GM18868 (cell line): ENCODE results near the gene SENP3.
"Not testable (repeated sequence)": the region's sequence is repeated elsewhere in the genome, so short reads cannot be mapped to it uniquely, and the experiment has no call there.

Source experiments
- ATAC-seq: cut with Tn5 transposase; IDR thresholded peaks from one replicate; pipeline ENCODE4 v1.9.1; 2021; ENCODE audit warnings: mild to moderate bottlenecking, moderate library complexity; ENCODE audit not compliant: unreplicated experiment

SENP3 gene

GRCh38 chr17:7591596-7591995 is 29.9 kb downstream of the SENP3 start:
- ATAC-seq: no peak

DNA sequence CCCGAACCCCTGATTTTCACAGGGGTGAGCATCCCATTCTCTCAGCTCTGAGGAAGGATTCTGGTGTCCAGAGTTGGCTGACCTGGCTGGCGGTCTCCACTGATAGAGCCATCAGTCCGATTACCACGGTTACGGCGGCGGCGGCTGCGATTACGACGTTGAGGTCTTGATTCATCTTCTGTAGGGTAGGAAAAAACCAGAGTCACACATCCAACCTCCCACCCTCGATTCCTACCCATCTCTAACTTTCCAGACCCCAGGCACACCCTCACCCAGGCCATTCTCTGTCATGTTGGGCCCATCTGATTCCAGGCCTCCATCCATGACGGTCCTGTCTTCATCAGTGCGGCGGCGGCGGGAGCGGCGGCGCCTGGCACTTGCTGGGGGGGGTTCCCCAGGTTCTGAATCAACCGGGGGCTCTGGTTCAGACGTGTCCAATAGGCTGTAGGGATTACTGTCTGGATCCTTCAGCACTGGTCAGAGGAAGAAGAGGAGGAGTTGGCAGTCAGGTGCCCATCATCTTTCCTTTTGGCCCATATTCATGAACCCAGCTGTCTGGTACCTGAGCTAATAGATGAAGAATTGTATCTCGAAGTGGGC is 30.8 kb downstream of the SENP3 start:
- ATAC-seq: no peak

DNA sequence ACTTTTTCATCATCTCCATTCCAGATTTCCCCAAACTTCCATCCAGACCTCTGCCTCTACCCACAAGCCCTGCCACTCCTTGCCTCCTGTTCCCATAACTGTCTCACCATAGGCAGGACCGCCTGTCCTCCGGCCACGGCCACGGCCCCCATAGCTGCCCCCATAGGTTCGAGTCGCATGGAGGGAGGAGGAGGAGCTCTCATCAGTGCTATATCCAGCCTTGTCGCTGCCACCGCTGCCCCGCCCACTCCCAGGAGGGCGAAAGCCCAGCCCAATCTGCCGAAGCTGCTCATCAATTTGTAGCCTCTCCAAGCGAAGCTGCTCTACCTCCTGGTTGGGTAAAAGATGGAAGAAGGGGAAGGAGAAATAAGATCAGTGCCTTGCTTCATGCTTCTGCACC is 31.6 kb downstream of the SENP3 start:
- ATAC-seq: no peak

DNA sequence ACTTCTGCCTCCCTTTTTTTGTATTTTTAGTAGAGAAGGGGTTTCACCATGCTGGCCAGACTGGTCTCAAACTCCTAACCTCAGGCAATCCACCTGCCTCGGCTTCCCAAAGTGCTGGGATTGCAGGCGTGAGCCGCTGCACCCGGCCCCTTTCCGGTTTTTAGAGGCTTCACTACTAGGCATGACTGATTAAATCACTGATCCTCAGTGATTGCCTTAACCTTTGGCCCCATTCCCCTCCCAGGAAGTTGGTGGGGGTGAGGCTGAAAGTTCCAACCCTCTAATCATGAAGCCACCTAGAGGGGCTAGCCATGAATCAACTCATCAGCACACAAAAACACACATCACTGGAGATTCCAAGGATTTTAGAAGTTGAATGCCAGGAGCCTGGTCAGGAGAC is 35.8 kb downstream of the SENP3 start:
- not testable (repeated sequence) for ATAC-seq

- ATAC-seq: no peak
Measured at GRCh38 chr17:7606280-7606679, 44.6 kb downstream of the SENP3 start.

DNA sequence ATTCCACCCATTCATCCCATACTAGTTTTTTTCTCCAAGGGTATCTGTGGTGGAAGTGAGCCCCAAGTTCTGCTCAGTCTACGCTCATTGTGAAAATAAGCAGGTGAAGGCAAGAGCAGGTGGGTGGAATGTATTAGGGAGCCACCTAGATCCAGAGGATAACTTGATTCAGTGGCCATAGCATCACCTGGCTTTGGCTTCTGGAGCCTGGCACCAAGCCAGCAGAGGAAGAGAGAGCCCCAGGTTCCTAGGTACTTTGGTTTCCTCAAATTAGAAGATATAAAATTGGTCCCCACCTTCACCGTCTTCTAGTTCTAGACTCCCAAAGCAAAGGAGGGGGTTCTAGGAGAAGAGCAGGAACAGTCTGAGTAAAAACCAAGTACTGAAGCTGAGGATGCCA is 48.9 kb downstream of the SENP3 start:
- no peak for ATAC-seq

DNA sequence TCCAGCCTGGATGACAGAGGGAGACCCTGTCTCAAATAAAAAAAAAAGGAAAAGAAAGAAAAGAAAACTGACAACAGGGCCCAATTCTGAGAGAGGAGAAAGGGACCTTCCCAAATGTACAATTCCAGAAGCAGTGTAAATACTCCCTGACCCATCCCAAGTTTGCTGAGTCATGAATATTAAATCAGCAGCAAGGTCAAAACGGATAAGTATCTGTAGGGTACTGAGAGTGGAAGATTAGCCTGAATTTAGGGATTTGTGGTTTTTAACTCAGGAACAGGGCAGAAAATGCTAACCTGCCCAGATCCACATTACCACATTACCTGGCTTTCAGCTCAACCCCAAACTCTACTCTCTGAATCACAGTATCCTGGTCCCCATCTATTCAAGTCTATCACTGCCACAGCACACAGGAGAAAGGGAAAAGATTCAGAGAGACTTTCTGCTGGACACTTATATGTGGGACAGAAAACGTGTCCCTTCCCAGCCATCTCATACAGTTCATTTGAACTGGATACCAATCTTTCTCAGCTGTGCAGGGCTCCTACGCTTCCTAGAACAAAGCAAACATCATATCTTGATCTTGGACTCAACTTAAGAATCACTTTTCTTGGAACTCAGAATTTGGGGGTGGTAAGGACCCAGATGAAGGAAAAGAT is 50.0 kb downstream of the SENP3 start:
- no peak for ATAC-seq

DNA sequence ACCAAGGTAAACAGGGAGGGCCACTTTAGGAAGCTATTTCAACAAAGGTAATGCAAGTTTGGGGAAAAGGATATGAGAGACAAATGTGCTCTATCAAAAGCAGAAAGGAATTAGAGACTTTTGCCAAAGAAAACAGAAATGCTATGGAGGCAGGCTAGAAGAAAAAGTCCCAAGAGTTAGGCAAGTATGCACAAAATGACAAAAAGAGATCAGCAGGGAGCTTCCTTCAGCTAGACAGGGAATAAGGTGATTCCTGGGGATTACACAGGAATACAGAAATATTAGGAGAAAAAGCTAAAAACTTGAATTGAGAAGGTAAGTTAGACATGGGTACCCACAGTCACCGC is 50.5 kb downstream of the SENP3 start:
- ATAC-seq: no peak

DNA sequence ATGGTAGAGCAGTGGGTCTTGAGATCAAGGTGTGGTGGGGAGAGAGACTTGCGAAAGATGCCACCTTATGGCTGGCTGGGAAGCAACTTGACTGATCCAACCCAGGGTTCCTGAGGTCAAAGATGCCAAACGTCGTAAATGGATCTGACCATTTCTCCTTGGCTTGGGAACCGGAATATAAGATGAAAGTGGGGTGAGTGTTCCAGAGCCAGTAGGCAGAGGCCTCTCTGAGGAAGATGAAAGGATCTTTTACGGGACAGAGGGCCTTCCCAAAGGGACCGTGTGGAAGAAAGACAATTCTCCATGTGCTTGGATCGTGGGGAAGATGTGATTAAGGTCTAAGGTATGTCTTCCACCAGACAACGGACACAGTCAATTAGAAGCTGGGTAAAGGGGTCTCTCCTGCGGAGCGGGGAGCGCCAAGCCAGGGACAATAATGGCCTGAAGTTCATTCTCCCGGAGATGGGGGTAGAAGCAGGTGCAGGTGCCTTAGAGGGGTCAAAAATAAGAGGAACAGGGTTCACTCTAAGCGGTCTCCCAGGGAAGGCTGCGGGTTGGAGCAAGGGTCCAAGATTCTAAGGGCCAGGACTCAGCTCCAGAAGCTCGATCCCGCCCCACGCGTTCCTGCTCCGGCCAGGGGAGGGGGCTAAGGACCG is 52.2 kb downstream of the SENP3 start:
- no peak for ATAC-seq

- peak; percentile 89 for ATAC-seq
Measured at GRCh38 chr17:7614425-7615264, 52.9 kb downstream of the SENP3 start, which contains the start of gene FXR2. Gene FXR2, minus strand, starts transcription at chr17:7614897. Its CDS starts 365 bp downstream, at chr17:7614532.

DNA sequence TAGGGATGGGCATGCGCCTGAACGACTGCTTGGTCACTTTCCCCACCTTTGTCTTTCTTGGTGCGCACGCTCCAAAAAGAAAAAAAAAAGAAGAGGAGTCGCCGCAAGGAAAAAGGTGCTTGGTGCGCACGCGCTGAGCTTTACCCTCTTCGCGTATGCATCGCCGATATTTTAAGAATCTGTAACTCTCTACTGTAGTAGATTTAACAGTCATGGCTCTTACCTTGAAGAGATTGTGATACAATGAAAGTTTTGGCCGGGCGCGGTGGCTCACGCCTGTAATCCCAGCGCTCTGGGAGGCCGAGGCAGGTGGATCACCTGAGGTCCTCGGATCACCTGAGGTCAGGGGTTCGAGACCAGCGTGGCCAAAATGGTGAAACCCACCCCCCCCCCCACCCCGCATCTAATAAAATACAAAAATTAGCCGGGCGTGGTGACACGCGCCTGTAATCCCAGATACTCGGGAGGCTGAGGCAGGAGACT is 53.6 kb downstream of the SENP3 start:
- no peak for ATAC-seq

GRCh38 chr17:7618608-7619007 is 56.9 kb downstream of the SENP3 start:
- no peak for ATAC-seq

GRCh38 chr17:7620835-7621234 is 59.1 kb downstream of the SENP3 start:
- ATAC-seq: no peak
